Activated CD8-positive, alpha-beta T cell treated with anti-CD3 and anti-CD28 coated beads for 36 hours (primary cell): ENCODE results near the gene LMNA. TPM values are rescaled to one million over a fixed set of nuclear protein-coding genes. Genes with fewer than 3 reads are reported as not detected.
A peak's percentile ranks its signal among the peaks of the same experiment; 100 is the strongest.

Source experiments
- ATAC-seq: fragments of 200-7000 bp; cut with Tn5 transposase; one replicate; pipeline ENCODE4 v1.10.0; 2021; ENCODE audit warnings: mild to moderate bottlenecking, moderate library complexity
- CTCF ChIA-PET: fragments of 350-600 bp; sonication (Branson Sonifier 250); formaldehyde crosslinking; loops from one replicate; lab custom pipeline; 2021; ENCODE audit warnings: antibody characterized with exemption; lab: Charles Lee
- POLR2A ChIA-PET: fragments of 350-600 bp; sonication (Branson Sonifier 250); formaldehyde crosslinking; loops from one replicate; lab custom pipeline; 2021; ENCODE audit warnings: antibody characterized with exemption; lab: Charles Lee
- DNase-seq: peaks from one replicate; pipeline ENCODE4 v3.0.0-alpha.2; 2020
- H3K27ac Mint-ChIP-seq: one replicate; pipeline ENCODE4 v1.8.0; 2021; ENCODE audit warnings: mild to moderate bottlenecking, mixed read lengths
- H3K27me3 Mint-ChIP-seq: one replicate; pipeline ENCODE4 v1.8.0; 2021; ENCODE audit warnings: mixed read lengths
- H3K36me3 Mint-ChIP-seq: one replicate; pipeline ENCODE4 v1.8.0; 2021; ENCODE audit warnings: low read depth, mixed read lengths
- H3K4me1 Mint-ChIP-seq: one replicate; pipeline ENCODE4 v1.8.0; 2021; ENCODE audit warnings: low read depth, mixed read lengths
- H3K4me3 Mint-ChIP-seq: one replicate; pipeline ENCODE4 v1.8.0; 2021; ENCODE audit warnings: mild to moderate bottlenecking, moderate library complexity, mixed read lengths
- H3K9me3 Mint-ChIP-seq: one replicate; pipeline ENCODE4 v1.8.0; 2021; ENCODE audit warnings: mixed read lengths
- CTCF ChIP-seq: fragments of 200-600 bp; IDR thresholded peaks from one replicate; pipeline ENCODE4 v1.8.0; 2022; ENCODE audit warnings: antibody characterized with exemption, mild to moderate bottlenecking
- intact Hi-C: fragments of 100-400 bp; cut with micrococcal nuclease; formaldehyde crosslinking; loops from one replicate; pipeline ENCODE4 v1.10.0; 2022
- total RNA-seq, 2 experiments: library from RNA; stranded (reverse); gene quantifications; one replicate each; pipeline ENCODE4 v1.2.3, GENCODE V29; 2021

The LMNA gene
- total RNA-seq, 2 experiments from 2014 or later, result 51.8 to 56.6 TPM

DNA sequence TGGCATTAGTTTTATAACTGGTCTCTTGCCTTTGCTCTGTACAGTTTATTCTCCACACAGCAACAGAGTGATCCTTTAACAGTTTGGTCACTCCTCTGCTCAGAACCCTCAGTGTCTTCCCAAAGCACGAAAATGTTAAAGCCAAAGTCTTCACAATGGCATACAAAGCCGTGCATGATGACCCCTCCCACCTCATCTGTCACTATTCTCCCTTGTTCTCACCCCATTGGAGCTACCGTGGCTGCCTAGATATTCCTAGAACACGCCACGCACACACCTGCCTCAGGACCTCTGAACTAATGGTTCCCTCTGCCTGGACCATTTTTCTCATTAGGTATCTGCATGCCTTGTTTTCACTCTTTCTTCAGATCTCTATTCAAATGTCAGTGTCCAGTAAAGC lies 30.2 kb downstream of the LMNA start:
- H3K4me1 Mint-ChIP-seq, result peaks cover 39% of the 10 kb centered on the region
- no peaks in the 10 kb centered on the region for H3K36me3 Mint-ChIP-seq
- H3K27ac Mint-ChIP-seq, result no peak overlapping the region
- ChIA-PET CTCF (interaction anchor here (1.3 to 13.2 kb wide), 5 partner anchors 10 to 89 kb away, joined by 3 to 269 read pairs (median 6); no protein-coding TSS in a partner anchor), POLR2A (interaction anchor here (1.2 kb wide), 1 partner anchor 102 kb away, joined by 4 read pairs; no protein-coding TSS in a partner anchor)
- H3K9me3 Mint-ChIP-seq, result no peaks in the 10 kb centered on the region
- intact Hi-C loops, result no loop called here
- no peak overlapping the region for H3K4me3 Mint-ChIP-seq
- H3K27me3 Mint-ChIP-seq, result no peaks in the 10 kb centered on the region
- ATAC-seq (no peak), DNase-seq (no peak)
- no peak for TF ChIP-seq CTCF

DNA sequence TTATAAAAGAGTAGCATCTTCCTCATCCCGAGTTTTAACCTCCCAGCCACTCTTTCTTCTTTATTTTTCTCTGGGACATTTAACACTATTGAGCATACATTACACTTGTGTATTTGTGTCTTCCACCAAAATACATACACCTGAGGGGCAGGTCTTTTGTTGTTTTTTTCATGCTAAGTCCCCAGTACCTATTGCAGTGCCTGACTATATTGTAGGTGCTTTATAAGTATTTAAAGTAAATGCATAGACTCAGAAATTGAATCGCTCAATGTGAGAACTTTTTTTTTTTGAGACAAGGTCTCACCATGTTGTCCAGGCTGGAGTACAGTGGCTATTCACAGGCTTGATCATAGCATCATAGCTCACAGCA lies 31.1 kb downstream of the LMNA start:
- POLR2A ChIA-PET, result interaction anchor here (1.2 to 4.2 kb wide), 3 partner anchors 72 to 101 kb away, joined by 4 to 47 read pairs (median 10); no protein-coding TSS in a partner anchor
- intact Hi-C loops, result loop anchor here (1.0 kb wide), 1 partner anchor 78 kb away; no protein-coding TSS in a partner anchor
- H3K9me3 Mint-ChIP-seq, result no peaks in the 10 kb centered on the region
- ATAC-seq (no peak), DNase-seq (no peak)
- H3K4me3 Mint-ChIP-seq, result peak overlapping the region; percentile 58
- no peaks in the 10 kb centered on the region for H3K27me3 Mint-ChIP-seq
- H3K36me3 Mint-ChIP-seq, result no peaks in the 10 kb centered on the region
- CTCF ChIA-PET, result interaction anchor here (0.6 to 13.2 kb wide), 23 partner anchors 8 to 172 kb away, joined by 3 to 269 read pairs (median 4); partner anchors contain the start of genes PMF1 and SMG5
- H3K4me1 Mint-ChIP-seq, result peaks cover 47% of the 10 kb centered on the region
- peak overlapping the region; percentile 90 for H3K27ac Mint-ChIP-seq
- TF ChIP-seq CTCF, result no peak

- peaks cover 52% of the 10 kb centered on the region for H3K4me1 Mint-ChIP-seq
- peak; percentile 74 for ATAC-seq
- H3K36me3 Mint-ChIP-seq, result no peaks in the 10 kb centered on the region
- H3K27ac Mint-ChIP-seq, result peak overlapping the region; percentile 90
- ChIA-PET CTCF (interaction anchor here (0.6 to 13.2 kb wide), 37 partner anchors 9 to 173 kb away, joined by 3 to 269 read pairs (median 4); partner anchors contain the start of genes PMF1, SMG5 and TMEM79), POLR2A (interaction anchor here (1.1 to 4.2 kb wide), 4 partner anchors 27 to 100 kb away, joined by 3 to 47 read pairs (median 7); no protein-coding TSS in a partner anchor)
- intact Hi-C loops, result loop anchor here (1.0 kb wide), 1 partner anchor 77 kb away; no protein-coding TSS in a partner anchor
- no peaks in the 10 kb centered on the region for H3K27me3 Mint-ChIP-seq
- peak; percentile 68 for TF ChIP-seq CTCF
- peak; percentile 68 for DNase-seq
- H3K4me3 Mint-ChIP-seq, result peak overlapping the region; percentile 58
- no peaks in the 10 kb centered on the region for H3K9me3 Mint-ChIP-seq
Measured at GRCh38 chr1:156146020-156146768, 31.7 kb downstream of the LMNA start.

GRCh38 chr1:156146769-156147405 lies 32.4 kb downstream of the LMNA start:
- Mint-ChIP-seq H3K4me1 (peaks cover 57% of the 10 kb centered on the region), H3K36me3 (no peaks in the 10 kb centered on the region), H3K27me3 (no peaks in the 10 kb centered on the region), H3K9me3 (no peaks in the 10 kb centered on the region), H3K4me3 (peak overlapping the region; percentile 58), H3K27ac (peak overlapping the region; percentile 90)
- ChIA-PET POLR2A (interaction anchor here (0.9 to 4.2 kb wide), 8 partner anchors 15 to 84 kb away, joined by 3 to 47 read pairs (median 6); partner anchors contain the start of genes PMF1 and SLC25A44), CTCF (interaction anchor here (0.7 to 13.2 kb wide), 21 partner anchors 9 to 173 kb away, joined by 3 to 269 read pairs (median 4); partner anchors contain the start of genes SMG5 and TMEM79)
- DNase-seq (peak; percentile 63), ATAC-seq (peak; percentile 10)
- TF ChIP-seq CTCF, result no peak
- intact Hi-C loops, result loop anchor here (1.0 kb wide), 1 partner anchor 76 kb away; no protein-coding TSS in a partner anchor
